Measurements from ENCODE around the gene C1orf105.

DNA sequence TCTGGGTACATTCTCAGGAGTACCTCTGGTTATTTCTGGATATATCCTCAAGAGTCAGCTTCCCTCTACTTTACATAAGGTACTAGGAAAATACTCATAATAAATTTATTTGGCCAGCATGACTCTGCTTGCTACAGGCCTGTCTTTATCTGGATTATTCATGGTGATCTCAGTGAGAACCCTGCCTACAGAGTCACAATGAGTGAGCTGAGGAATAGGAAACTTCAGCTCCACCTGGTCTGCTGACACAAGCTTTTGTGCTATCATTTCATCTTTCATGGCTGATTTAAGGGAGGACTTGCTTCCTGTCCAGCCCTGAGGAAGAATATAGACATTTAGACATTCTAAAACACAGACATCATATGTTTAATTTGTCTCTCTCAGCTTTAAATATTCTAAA lies 93.0 kb downstream of the C1orf105 start:
- TF ChIP-seq, protein P1, sequence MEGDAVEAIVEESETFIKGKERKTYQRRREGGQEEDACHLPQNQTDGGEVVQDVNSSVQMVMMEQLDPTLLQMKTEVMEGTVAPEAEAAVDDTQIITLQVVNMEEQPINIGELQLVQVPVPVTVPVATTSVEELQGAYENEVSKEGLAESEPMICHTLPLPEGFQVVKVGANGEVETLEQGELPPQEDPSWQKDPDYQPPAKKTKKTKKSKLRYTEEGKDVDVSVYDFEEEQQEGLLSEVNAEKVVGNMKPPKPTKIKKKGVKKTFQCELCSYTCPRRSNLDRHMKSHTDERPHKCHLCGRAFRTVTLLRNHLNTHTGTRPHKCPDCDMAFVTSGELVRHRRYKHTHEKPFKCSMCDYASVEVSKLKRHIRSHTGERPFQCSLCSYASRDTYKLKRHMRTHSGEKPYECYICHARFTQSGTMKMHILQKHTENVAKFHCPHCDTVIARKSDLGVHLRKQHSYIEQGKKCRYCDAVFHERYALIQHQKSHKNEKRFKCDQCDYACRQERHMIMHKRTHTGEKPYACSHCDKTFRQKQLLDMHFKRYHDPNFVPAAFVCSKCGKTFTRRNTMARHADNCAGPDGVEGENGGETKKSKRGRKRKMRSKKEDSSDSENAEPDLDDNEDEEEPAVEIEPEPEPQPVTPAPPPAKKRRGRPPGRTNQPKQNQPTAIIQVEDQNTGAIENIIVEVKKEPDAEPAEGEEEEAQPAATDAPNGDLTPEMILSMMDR (IDR thresholded peaks at IDR 0.05): no peak
- TF ChIP-seq POLR2A (IDR thresholded peaks at IDR 0.05): no peak
